Urothelium cell line (cell line): ENCODE results near the gene DNMBP.
"Not testable (repeated sequence)": the region's sequence is repeated elsewhere in the genome, so short reads cannot be mapped to it uniquely, and the experiment has no call there.

ENCODE experiments used
- DNase-seq: peaks from one replicate; pipeline ENCODE4 v3.0.0; 2011; ENCODE audit warnings: low spot score, mixed read lengths
- FAIRE-seq: peaks from 2 replicates; lab custom pipeline; 2011; peaks lifted over from hg19 to GRCh38; lab: Jason Lieb, UNC

The DNMBP gene

DNA sequence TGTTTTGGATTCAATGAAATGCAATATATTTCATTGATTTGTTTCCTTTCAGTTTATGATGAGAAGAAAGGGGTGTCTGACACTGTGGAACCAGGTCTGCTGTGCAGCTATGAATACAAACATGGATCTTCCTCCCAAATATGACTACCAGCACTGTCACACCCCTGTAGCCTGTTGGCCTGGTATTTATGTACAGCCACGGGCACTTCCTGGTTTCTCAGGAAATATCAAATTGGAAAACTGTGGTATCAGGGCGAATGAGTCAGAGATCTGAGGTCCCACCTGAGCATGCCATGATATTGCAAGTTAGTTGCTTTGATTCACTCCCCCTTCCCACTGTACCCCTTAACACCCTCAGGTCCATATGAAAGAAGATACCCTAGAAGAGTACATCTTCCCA lies 87.8 kb downstream of the DNMBP start:
- FAIRE-seq = no peak
- DNase-seq = no peak

DNA sequence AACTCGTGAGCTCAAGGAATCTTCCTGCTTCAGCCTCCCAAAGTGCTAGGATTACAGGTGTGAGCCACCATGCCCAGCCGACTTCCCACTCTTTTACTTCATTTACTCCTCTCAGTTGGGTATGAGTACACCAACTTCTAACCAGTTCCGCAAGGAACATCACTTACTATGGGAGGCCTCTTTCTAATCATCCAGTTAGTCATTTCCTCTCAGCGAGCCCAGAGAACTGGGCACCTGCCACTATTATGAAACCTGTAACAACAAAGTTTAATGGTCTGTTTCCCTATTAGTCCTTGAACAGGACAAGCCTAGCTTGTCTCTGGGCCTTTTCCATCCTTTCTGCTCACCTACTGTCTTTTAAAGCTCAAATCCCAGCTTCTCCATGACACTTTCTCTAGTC lies 88.8 kb downstream of the DNMBP start:
- no peak for FAIRE-seq
- DNase-seq = no peak

DNA sequence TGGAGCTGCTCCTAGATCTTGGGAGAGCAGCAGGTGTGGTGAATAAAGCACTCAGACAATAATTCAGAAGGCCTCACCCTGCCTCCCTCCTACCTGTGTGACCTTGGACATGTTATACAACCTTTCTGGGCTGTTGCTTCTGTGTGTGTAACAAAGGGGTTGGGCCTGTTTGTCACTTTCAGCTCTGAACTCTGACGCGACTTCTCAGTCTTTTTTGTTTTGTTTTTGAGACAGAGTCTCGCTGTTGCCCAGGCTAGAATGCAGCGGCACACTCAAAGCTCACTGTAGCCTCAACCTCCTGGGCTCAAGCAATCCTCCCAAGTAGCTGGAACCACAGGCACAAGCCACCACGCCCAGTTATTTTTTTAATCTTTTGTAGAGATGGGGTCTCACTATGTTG lies 89.3 kb downstream of the DNMBP start:
- FAIRE-seq = no peak
- no peak for DNase-seq

DNA sequence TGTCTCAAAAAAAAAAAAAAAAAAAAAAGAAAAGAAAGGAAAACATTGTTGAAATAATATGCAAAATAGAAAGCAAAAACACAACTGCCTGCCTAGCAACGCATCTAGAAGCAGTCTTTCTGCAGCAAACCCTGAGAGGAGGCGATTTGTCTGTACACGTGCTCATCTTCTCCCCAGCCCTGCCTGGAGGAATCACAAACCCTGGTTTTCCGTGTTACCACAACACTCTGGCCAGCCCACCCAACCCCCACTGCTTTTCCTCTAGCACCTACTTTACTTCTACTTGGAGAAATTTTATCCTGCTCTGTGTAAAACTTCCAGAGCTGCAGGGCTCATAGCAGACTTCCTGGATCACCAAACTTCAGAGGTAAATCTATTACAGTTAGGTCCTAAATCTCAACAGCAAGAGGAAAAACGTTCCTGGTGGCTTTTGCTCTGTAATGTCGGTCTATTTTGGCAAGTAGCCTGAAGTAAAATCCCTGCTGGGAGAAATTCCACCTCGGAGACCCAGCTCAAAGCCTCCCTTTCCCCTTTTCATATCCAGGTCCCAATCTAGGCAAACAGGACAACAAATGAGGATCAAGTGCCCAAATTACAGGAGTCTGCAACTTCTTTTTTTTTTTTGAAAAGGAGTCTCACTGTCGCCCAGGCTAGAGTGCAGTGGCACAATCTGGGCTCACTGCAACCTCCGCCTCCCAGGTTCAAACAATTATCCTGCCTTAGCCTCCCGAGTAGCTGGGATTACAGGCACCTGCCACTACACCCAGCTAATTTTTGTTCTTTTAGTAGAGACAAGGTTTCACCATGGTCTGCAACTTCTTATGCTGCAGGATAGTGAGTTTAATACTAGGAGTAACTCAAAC lies 91.6 kb downstream of the DNMBP start:
- FAIRE-seq = no peak
- no peak for DNase-seq

DNA sequence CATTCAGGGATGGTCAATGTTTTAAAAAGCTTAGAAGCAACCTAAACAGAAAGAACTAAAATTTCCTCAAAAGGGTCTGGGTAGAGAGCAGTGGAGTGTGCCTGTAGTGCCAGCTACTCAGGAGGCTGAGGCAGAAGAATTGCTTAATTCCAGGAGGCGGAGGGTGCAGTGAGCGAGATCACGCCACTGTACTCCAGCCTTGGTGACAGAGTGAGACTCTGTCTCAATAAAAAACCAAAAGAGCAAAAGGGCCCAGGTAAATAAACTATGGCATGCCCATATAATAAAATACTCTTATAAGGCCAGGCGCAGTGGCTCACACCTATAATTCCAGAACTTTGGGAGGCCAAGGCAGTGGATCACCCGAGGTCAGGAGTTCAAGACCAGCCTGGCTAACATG lies 93.0 kb downstream of the DNMBP start:
- DNase-seq (no peak), FAIRE-seq (no peak)

DNA sequence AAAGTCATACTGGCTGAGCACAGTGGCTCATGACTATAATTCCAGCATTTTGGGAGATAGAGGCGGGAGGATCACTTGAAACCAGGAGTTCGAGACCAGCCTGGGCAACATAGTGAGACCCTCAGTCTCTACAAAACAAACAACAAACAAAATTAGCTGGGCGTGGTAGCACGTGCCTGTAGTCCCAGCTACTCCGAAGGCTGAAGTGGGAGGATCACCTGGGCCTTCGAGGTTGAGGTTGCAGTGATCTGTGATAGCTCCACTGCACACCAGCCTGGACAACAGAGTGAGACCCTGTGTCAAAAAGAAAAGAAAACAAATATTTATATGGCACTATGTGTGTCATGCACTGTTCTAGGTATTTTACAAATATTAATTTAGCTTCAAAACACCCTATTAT lies 94.3 kb downstream of the DNMBP start:
- FAIRE-seq (no peak), DNase-seq (no peak)

DNA sequence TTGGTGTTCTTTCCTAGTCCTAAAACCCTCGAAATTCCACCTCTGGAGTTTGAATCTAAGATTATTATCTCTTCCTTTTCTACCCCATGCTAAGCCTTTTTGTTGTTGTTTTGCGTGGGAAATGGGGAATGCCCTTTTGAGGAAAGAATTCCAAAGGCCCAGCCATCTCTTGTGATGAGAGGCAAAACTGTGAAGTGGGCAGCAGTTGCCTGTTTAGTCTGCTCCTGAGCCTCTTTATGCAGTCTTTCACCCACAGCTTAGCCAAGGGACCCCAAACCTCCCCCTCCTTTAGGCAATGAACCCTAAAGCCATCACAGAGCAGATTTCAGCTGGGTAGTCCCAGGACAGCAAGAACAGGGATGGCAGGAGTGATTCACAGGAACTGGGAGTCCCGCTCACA lies 95.5 kb downstream of the DNMBP start:
- no peak for FAIRE-seq

DNA sequence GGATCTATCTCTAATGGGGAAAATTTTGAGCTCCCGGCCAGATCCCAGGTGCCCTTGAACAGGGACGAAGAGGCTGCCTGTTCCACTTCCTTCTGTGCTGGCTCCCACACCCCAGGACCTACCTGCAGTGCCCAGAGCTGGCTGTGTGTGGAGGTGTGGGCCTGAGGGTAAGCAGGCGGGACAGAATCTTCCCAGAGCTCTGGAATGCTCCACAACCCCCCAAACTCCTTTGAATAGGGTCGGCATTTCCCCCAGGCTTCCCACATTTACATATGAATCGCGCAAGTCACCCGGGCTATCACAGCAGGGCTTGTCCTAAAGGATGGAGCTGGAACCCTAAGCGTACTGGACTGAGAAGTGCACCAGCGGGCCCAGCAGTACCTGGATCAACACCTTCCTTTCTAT lies 95.9 kb downstream of the DNMBP start:
- FAIRE-seq = no peak
- DNase-seq = no peak

More for the DNA sequence above, 95.5 kb downstream of the DNMBP start:
- no peak for DNase-seq

DNA sequence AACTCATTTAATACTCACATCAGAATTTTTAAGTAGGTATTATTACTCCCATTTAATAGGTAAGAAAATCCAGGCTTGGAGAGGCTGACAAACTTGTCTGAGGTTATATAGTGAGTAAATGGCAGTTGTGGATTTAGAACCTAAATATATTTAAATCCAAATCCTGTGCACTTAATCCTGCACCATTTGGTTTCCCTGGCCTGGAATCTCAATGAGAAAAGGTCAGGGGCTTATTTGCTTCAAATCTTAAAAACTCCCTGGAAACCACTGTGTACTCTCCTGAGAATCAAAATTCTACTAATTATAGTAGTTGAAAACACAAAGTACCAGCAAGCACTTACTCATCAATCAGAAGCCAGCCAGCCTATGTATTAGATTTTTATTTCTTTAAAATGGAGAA lies 97.7 kb downstream of the DNMBP start:
- no peak for FAIRE-seq

DNA sequence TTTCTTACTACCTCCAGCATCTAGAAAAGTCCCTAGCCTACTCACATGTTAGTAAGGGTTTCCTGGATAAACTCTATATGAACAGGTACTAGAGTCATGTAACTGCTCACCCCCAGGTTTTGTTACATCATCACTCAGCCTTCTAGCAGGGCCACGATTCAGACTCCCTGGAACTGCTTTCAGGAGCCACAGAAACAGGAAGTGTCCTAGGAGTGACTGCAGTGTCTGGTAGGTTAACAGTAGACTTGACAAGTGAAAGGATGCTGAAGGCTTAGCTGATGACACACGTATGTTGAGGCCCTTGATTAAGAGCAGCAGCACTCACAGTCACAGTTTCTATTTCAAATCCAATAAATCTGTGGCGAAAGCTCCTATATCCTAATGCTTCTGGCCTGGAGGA lies 101.2 kb downstream of the DNMBP start:
- FAIRE-seq (no peak), DNase-seq (no peak)

More for the DNA sequence above, 97.7 kb downstream of the DNMBP start:
- DNase-seq = no peak

DNA sequence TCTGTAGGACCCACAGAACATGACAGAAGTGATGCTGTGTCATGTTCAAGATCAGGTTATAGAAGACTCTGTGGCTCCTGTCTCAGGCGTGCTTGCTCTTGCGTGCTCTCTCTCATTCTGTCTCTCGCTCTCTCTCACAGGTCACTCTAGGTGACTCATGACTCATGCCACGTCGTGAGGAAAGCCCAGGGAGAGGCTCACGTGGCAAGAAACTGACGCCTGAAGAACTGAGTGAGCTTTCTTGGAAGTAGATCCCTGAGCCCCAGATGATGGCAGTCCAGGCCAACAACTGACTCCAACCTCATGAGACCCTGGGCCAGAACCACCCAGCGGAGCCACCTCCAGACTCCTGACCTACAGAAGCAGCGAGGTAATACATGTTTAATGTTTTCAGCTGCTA lies 103.3 kb downstream of the DNMBP start:
- FAIRE-seq (no peak), DNase-seq (peak; percentile 46)

DNA sequence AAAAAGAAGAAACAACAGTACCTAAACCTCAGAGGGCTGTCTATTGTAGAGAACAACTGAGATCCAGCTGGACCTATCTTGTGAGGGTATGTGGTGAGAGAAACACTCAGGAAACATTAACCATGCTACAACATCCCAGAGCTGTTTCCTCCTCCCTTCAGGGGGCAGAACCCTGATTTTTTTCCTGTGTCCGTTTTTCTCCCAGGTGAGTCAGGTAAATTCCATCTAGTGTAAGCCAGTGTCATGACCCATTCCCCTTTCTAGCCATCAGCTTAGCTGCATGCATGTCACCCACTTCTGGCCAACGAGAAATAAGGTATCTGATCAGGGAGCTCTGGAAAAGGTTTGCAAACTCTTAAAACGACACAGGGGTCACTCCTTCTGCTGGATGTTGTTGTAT lies 103.8 kb downstream of the DNMBP start:
- DNase-seq (no peak), FAIRE-seq (no peak)

DNA sequence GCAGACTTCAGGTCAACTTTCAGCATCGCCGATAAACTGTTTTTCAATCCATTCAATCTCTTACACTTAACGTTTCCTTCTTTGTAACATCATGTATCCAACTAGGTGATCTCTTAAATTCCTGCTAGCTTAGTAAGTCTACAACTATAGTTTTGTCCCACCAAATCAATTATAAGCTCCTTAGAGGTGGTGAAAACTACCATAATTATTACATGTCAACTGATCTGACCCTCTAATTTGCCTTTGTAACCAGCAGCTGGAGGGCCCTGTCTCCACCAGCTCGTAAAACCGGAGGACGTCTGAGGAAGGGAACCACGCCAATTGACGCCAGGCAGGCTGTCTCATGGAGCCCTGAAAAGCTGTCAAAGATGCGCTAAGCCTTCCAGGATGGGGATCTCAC lies 113.9 kb downstream of the DNMBP start:
- FAIRE-seq = no peak
- no peak for DNase-seq

DNA sequence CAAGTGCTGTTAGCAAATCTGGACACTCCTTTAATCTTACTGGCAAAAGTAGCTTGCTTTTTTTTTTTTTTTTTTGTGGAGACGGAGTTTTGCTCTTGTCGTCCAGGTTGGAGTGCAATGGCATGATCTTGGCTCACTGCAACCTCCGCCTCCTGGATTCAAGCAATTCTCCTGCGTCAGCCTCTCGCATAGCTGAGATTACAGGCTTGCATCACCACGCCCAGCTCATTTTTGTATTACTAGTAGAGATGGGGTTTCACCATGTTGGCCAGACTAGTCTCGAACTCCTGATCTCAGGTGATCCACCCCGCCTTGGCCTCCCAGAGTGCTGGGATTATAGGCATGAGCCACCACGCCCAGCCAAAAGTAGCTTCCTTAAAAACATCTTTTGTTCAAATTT lies 114.7 kb downstream of the DNMBP start:
- not testable (repeated sequence) for DNase-seq, FAIRE-seq

DNA sequence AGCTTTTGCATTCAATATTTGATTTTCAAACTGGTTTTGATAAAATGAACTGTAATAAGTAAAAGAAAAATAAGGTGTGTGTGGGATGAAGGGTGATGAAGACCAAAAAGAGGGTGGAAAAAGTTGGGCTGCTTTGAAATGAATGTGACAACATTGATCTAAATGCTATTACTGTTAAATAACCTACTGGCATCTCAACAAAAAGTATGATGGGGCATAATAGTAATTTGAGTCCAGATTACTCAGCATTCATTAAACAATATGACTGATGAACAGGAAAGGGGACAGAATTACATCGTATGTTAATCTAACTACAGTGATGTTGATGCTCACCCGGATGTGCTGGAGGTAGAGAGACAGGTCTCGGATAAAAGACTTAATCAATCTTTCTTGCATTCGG lies 115.1 kb downstream of the DNMBP start:
- FAIRE-seq = no peak

DNA sequence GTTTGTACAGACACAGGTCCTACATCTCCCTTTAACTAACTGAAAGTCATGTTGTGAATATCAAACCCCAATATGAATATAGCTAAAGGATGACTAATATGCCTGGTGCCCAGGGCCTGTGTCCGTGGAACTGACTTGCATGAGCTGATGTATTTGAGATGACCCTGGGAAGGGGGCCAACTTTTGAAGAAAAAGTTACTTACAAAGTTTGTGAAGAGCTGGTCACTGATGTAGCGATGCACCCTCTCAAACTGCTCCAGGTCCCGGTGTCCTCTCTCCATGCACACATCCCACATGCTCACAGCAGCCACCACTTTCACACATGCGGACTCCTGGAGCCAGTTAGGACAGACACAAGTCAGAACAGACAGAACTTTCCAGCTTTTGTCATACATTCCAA lies 121.1 kb downstream of the DNMBP start:
- DNase-seq (no peak), FAIRE-seq (no peak)

More for the DNA sequence above, 115.1 kb downstream of the DNMBP start:
- no peak for DNase-seq

DNA sequence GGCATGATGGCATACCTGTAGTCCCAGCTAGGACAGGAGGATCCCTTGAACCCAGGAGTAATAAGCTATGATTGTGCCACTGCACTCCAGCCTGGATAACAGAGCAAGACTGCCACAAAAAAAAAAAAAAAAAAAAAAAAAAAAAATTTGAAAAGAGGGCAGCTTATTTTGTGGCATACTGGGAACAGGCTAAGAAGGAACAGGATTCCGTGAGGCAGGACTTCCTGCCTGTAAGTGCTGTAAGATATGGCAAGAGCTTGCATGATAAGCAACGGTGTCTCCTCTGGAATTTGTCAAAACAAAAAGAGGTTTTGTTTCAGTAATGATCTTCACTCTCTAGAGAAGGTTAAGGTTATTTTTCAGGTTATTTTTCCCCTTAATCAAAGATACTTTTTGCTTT lies 126.2 kb downstream of the DNMBP start:
- FAIRE-seq = no peak

DNA sequence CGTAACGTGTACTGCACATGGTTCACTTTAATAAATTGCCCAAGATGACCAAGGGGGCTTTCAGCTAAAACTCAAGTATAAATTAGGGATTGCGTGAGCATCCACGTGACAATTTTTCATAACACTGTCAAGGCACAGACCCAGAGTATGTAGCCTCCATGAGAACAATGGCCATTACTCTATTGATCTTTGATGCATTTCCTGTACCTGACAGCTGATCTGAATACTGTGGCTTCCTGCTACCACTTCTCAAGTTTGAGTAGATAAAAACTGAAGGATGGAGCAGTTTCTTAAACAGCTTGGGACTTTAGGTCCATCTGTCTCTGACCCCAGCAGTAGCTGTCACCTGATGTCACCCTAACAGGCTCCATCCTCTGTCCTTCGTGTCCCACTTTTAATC lies 128.4 kb downstream of the DNMBP start:
- no peak for FAIRE-seq
- no peak for DNase-seq

More for the DNA sequence above, 126.2 kb downstream of the DNMBP start:
- DNase-seq = no peak

DNA sequence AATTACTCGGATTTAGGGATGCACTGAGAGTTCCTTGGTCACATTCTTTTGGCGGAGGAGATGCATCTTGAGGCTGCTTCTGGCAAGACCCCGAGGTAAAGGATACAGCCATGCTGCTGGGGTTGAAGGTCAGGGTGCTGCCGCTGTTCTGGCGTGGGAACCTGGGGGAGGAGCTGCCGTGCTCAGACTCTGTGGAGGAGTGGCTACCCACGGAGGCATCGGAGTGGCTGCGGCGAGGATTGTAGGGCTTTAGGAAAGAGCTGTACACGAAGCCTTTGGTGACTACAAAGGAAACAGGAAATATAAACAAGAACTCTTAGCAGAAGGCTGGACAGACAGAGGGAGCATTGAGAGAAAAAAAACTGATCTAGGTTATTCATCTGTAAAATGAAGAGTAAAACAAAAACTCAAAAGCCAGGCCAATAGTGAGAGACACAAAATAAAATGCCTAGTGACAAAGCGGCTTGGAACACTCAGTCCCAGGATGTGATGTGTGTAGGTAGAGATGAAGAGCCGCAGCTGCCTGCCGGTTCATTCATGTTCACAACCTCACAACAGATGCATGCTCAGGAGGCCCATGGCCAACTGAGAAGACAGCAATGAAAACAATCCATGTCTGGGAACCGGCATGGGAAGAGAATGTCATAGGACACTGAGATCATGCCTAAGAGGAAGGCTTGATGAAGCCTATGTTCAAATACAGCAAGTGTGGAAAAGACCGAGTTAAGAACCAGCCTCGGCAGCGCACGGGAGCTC lies 129.5 kb downstream of the DNMBP start:
- FAIRE-seq (no peak), DNase-seq (no peak)

DNA sequence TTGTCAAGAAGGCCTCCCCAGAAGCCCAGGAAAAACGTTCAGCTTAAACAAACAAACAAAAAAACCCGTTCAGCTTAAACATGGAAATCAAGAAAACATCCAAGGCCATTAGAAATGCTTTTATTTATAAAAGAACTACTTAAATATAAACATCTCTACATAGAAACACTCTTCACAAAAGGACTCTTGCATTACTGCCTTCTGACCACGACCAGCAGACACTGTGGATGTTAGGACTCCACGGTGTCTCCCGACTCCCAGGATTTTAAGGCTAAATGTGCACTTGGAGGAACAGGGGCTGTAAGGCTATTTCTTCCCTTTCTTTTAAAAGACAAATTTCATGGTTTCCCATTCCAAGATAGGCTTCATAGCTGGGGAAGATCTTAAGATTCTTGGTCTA lies 134.3 kb downstream of the DNMBP start:
- no peak for FAIRE-seq
- no peak for DNase-seq

DNA sequence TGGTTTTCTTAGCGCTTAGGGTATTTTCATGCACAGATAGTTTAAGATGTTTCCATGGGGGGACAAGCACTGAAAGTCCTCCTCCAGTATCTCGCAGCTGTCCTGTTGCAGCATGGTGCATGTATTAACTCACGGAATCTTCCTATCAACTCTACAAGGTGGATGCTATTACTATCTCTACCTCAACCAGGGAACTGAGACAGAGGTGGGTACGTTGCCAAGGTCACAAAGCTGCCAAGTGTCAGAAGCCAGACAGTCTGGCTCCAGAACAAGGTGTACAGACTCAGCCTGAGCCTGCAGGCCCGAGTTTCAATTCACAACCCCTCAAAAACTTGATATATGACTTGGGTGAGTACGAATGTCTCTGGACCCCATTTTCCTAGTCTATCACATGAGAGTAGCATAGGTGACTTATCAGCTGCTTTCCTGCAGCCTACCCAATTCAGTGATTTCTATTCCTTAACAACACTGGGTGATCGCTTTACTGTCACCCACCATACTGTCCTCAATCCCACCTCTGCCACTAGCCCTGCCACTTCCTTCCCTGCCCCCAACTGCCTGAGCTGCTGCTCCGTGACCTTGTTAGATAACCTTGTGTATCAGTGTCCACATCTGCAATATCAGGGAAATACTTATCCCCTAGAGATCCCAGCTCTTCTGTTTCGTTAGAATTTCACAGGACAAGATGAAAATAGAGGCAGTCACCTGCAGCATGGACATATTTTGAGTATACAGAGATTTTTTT lies 135.2 kb downstream of the DNMBP start:
- FAIRE-seq (no peak), DNase-seq (no peak)
